HEK293 (cell line): ENCODE data around the gene ICAM5.

Experiments used
- CTCF ChIA-PET: fragments of 350-600 bp; formaldehyde crosslinking; extraction: SDS; loops from one replicate; lab custom pipeline; 2021; ENCODE audit warnings: antibody characterized with exemption; lab: Yijun Ruan, JAX
- POLR2A ChIA-PET: fragments of 300-600 bp; formaldehyde crosslinking; extraction: SDS; loops from one replicate; lab custom pipeline; 2020; ENCODE audit warnings: antibody characterized with exemption, inconsistent platforms; lab: Yijun Ruan, JAX
- H3K27ac ChIP-seq: fragments of 200-500 bp; sonication (Bioruptor generic); 2 replicates; pipeline ENCODE4 v1.5.1; 2014; ENCODE audit warnings: low read depth, low read length, control low read depth, inconsistent platforms; ENCODE audit errors: extremely low read depth
- H3K36me3 ChIP-seq, 2 experiments: fragments of 200-500 bp in 1 of 2; sonication (Bioruptor generic) in 1 of 2; 1 replicate in 1 of 2; 2 replicates in 1 of 2; pipeline ENCODE4 v1.5.1; 2014 to 2017; ENCODE audit warnings: inconsistent platforms in 2 of 2, low read length in 2 of 2; ENCODE audit not compliant: control insufficient read depth in 2 of 2, insufficient read depth in 1 of 2
- H3K4me1 ChIP-seq: fragments of 200-500 bp; sonication (Bioruptor generic); 2 replicates; pipeline ENCODE4 v1.5.1; 2014; ENCODE audit warnings: mild to moderate bottlenecking, low read length, inconsistent platforms; ENCODE audit not compliant: control insufficient read depth, insufficient read depth
- H3K4me3 ChIP-seq: 2 replicates; pipeline ENCODE4 v1.5.1; 2011; ENCODE audit warnings: low read depth, mild to moderate bottlenecking, control low read depth, low read length, moderate library complexity
- H3K9me3 ChIP-seq: fragments of 200-500 bp; sonication (Bioruptor generic); 2 replicates; pipeline ENCODE4 v1.5.1; 2014; ENCODE audit warnings: low read depth, low read length, inconsistent platforms; ENCODE audit not compliant: control insufficient read depth, insufficient read depth
- FEZF1 ChIP-seq: fragments of 450-650 bp; formaldehyde crosslinking; IDR thresholded peaks from 2 replicates; pipeline ENCODE4 v1.5.1; 2016; ENCODE audit warnings: missing biosample characterization, missing genetic modification characterization
- GLI2 ChIP-seq: fragments of 450-650 bp; formaldehyde crosslinking; IDR thresholded peaks from 2 replicates; pipeline ENCODE4; 2017; ENCODE audit warnings: missing biosample characterization, missing genetic modification characterization, low read depth, borderline replicate concordance
- MYNN ChIP-seq: fragments of 450-650 bp; formaldehyde crosslinking; IDR thresholded peaks from 2 replicates; pipeline ENCODE4 v1.5.1; 2016; ENCODE audit warnings: missing biosample characterization, missing genetic modification characterization, borderline replicate concordance
- ZNF18 ChIP-seq: fragments of 450-650 bp; formaldehyde crosslinking; IDR thresholded peaks from 2 replicates; pipeline ENCODE4 v1.5.1; 2016; ENCODE audit warnings: missing biosample characterization, missing genetic modification characterization
- ZNF398 ChIP-seq: fragments of 450-650 bp; formaldehyde crosslinking; IDR thresholded peaks from 2 replicates; pipeline ENCODE4 v1.5.1; 2017; ENCODE audit warnings: missing biosample characterization, missing genetic modification characterization
- ZNF76 ChIP-seq: fragments of 450-650 bp; formaldehyde crosslinking; IDR thresholded peaks from 2 replicates; pipeline ENCODE4; 2016; ENCODE audit warnings: low read depth, missing biosample characterization, missing genetic modification characterization, borderline replicate concordance

ICAM5 gene

GRCh38 chr19:10344780-10345179, 55.0 kb downstream of the ICAM5 start:
- no peaks in the 10 kb centered on the region for H3K36me3 ChIP-seq
- TF ChIP-seq GLI2, result no peak
- TF ChIP-seq ZNF76 (tag by site-specific recombination), result no peak
- no peak for TF ChIP-seq ZNF398 (tag by site-specific recombination)
- TF ChIP-seq ZNF18 (tag by site-specific recombination), result no peak
- TF ChIP-seq MYNN (tag by site-specific recombination), result no peak
- no peak for TF ChIP-seq FEZF1 (tag by site-specific recombination)
- H3K4me3 ChIP-seq, result no peak overlapping the region
- ChIA-PET CTCF (interaction anchor here (0.6 to 0.9 kb wide), 2 partner anchors 11 to 46 kb away, joined by 3 read pairs; no protein-coding TSS in a partner anchor), POLR2A (interaction anchor here (4.4 kb wide), 1 partner anchor 11 kb away, joined by 26 read pairs; the partner anchor contains the start of gene RAVER1)
- no peaks in the 10 kb centered on the region for H3K4me1 ChIP-seq
- H3K9me3 ChIP-seq, result no peaks in the 10 kb centered on the region
- H3K27ac ChIP-seq, result no peak overlapping the region
